ENCODE measurements around the gene ZC3H12A.

Gene ZC3H12A

DNA sequence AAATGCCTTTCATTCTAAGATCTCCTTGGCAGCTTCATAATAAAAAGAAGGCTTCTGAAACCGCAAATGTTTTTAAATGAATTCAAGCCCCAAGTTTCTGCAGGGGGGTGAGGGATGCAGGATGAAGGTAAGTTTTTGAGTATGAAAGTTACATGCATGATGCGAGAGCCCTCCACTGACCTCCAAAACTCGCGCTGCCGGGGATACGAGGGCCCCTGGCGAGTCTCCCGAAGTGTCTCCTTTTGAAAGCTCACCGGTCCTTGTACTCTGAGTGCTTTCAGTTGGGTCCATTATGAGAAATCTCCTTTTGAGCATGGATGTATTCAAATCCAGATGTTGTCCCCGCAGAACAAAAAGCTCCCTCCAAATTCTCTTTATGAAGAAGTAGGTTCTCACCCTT is 18.9 kb upstream of the ZC3H12A start:
- Histone ChIP-seq H3K27ac (no peak overlapping the region), H3K9ac (no peak overlapping the region), H2AFZ (ENCODE audit: low read depth) (no peak overlapping the region), H3K36me3 (ENCODE audit: insufficient read depth) (no peaks in the 10 kb centered on the region), H3K27me3 (ENCODE audit: insufficient read depth, low read depth) (no peaks in the 10 kb centered on the region), H3K4me1 (ENCODE audit: low read depth, poor library complexity, severe bottlenecking) (peaks cover 9% of the 10 kb centered on the region), H3K79me2 (ENCODE audit: insufficient read depth, low read depth) (no peaks in the 10 kb centered on the region), H4K20me1 (ENCODE audit: insufficient read depth) (no peaks in the 10 kb centered on the region), H3K4me3 (IDR thresholded peaks at IDR 0.05; ENCODE audit: insufficient read depth, low read depth, low read length) (no peak overlapping the region), H3K4me2 (no peak overlapping the region)
- TF ChIP-seq, protein P1, sequence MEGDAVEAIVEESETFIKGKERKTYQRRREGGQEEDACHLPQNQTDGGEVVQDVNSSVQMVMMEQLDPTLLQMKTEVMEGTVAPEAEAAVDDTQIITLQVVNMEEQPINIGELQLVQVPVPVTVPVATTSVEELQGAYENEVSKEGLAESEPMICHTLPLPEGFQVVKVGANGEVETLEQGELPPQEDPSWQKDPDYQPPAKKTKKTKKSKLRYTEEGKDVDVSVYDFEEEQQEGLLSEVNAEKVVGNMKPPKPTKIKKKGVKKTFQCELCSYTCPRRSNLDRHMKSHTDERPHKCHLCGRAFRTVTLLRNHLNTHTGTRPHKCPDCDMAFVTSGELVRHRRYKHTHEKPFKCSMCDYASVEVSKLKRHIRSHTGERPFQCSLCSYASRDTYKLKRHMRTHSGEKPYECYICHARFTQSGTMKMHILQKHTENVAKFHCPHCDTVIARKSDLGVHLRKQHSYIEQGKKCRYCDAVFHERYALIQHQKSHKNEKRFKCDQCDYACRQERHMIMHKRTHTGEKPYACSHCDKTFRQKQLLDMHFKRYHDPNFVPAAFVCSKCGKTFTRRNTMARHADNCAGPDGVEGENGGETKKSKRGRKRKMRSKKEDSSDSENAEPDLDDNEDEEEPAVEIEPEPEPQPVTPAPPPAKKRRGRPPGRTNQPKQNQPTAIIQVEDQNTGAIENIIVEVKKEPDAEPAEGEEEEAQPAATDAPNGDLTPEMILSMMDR (conservative IDR thresholded peaks at IDR 0.05; ENCODE audit: low read depth, low read length): no peak

DNA sequence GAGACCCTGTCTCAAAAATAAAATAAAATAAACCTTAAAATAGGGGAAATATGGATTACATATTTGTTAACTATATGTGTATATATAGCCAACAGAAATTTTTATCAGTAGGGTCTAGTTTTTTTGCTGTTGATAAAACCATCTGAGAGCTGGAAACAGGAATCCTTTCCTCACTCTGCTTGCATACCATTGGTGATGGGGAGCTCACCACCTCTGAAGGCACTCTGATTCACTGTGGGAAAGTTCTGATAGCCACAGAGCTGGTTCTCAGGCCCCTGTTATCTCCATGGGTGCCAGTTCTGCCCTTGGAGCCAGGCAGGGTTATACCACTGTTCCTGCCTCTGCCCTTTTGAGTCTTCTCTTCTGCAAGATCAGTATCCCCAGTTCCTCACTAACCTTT is 17.8 kb upstream of the ZC3H12A start:
- H3K27ac ChIP-seq: no peak overlapping the region

DNA sequence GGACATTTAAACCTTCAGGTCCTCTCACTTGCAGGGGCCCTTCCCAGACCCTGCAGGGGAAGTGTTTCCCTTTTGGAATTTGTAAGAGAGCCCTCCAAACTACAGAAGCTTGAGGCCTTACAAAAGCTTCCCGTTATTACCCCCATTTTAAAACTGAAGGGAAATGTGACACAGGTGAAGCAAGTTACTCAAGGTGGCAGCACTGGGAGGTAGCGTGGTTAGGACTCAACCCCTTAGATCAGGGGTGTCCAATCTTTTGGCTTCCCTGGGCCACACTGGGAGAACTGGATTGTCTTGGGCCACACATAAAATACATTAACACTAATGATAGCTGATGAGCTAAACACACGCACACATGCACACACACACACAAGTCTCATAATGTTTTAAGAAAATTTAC is 15.8 kb upstream of the ZC3H12A start:
- H3K27me3 ChIP-seq (ENCODE audit: insufficient read depth, low read depth): no peaks in the 10 kb centered on the region
- no peaks in the 10 kb centered on the region for H4K20me1 ChIP-seq (ENCODE audit: insufficient read depth)
- no peak overlapping the region for H3K27ac ChIP-seq
- no peak overlapping the region for H3K4me2 ChIP-seq
- H3K36me3 ChIP-seq (ENCODE audit: insufficient read depth): no peaks in the 10 kb centered on the region
- peaks cover 9% of the 10 kb centered on the region for H3K4me1 ChIP-seq (ENCODE audit: low read depth, poor library complexity, severe bottlenecking)
- TF ChIP-seq, protein P1 (conservative IDR thresholded peaks at IDR 0.05; ENCODE audit: low read depth, low read length): no peak
- H3K79me2 ChIP-seq (ENCODE audit: insufficient read depth, low read depth): no peaks in the 10 kb centered on the region
- H2AFZ ChIP-seq (ENCODE audit: low read depth): no peak overlapping the region
- H3K4me3 ChIP-seq (IDR thresholded peaks at IDR 0.05; ENCODE audit: insufficient read depth, low read depth, low read length): no peak overlapping the region
- H3K9ac ChIP-seq: no peak overlapping the region

More for the DNA sequence above, 17.8 kb upstream of the ZC3H12A start:
- no peaks in the 10 kb centered on the region for H3K27me3 ChIP-seq (ENCODE audit: insufficient read depth, low read depth)
- H3K36me3 ChIP-seq (ENCODE audit: insufficient read depth): no peaks in the 10 kb centered on the region
- no peak overlapping the region for H2AFZ ChIP-seq (ENCODE audit: low read depth)
- H3K4me1 ChIP-seq (ENCODE audit: low read depth, poor library complexity, severe bottlenecking): peaks cover 9% of the 10 kb centered on the region
- TF ChIP-seq, protein P1 (conservative IDR thresholded peaks at IDR 0.05; ENCODE audit: low read depth, low read length): no peak
- no peak overlapping the region for H3K4me3 ChIP-seq (IDR thresholded peaks at IDR 0.05; ENCODE audit: insufficient read depth, low read depth, low read length)
- H3K4me2 ChIP-seq: no peak overlapping the region
- no peaks in the 10 kb centered on the region for H3K79me2 ChIP-seq (ENCODE audit: insufficient read depth, low read depth)
- no peaks in the 10 kb centered on the region for H4K20me1 ChIP-seq (ENCODE audit: insufficient read depth)
- no peak overlapping the region for H3K9ac ChIP-seq

DNA sequence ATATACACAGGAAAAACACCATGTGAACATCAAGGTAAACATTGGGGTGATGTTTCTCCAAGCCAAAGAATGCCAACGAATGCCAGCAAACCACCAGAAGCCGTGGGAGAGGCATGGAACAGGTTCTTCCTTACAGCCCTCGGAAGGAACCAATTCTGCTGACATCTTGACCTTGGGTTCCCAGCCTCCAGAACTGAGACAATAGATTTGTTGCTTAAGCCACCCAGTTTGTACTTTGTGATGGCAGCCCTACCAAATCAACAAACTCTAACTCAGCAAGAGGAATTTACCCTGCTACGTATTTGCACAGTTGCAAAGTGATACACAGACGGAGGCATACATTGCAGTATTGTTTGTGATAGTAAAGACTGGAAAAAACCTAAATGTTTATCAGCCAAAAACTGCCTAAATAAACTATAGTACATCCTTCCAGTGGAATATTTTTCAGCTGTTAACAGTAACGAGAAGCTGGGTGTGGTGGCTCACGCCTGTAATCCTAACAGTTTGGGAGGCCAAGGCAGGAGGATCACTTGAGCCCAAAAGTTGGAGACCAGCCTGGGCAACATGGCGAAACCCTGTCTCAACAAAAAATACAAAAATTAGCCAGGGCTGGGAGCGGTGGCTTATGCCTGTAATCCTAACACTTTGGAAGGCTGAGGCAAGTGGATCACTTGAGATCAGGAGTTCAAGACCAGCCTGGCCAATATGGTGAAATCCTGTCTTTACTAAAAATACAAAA is 12.5 kb upstream of the ZC3H12A start:
- Histone ChIP-seq H3K27ac (no peak overlapping the region), H3K4me2 (no peak overlapping the region)
- TF ChIP-seq, protein P1 (conservative IDR thresholded peaks at IDR 0.05; ENCODE audit: low read depth, low read length): no peak

More for the DNA sequence above, 12.5 kb upstream of the ZC3H12A start:
- no peaks in the 10 kb centered on the region for H4K20me1 ChIP-seq (ENCODE audit: insufficient read depth)
- no peak overlapping the region for H3K9ac ChIP-seq
- H3K36me3 ChIP-seq (ENCODE audit: insufficient read depth): no peaks in the 10 kb centered on the region
- H3K27me3 ChIP-seq (ENCODE audit: insufficient read depth, low read depth): no peaks in the 10 kb centered on the region
- no peak overlapping the region for H3K4me3 ChIP-seq (IDR thresholded peaks at IDR 0.05; ENCODE audit: insufficient read depth, low read depth, low read length)
- H2AFZ ChIP-seq (ENCODE audit: low read depth): no peak overlapping the region
- no peaks in the 10 kb centered on the region for H3K79me2 ChIP-seq (ENCODE audit: insufficient read depth, low read depth)
- H3K4me1 ChIP-seq (ENCODE audit: low read depth, poor library complexity, severe bottlenecking): peaks cover 15% of the 10 kb centered on the region

Measured in KMS-11 (cell line).